ENCODE data around the gene PTPN14. TPM values are rescaled to one million over a fixed set of nuclear protein-coding genes. Genes with fewer than 3 reads are reported as not detected.

The PTPN14 gene
- total RNA-seq, 1 experiment from 2014 or later = 209 TPM

DNA sequence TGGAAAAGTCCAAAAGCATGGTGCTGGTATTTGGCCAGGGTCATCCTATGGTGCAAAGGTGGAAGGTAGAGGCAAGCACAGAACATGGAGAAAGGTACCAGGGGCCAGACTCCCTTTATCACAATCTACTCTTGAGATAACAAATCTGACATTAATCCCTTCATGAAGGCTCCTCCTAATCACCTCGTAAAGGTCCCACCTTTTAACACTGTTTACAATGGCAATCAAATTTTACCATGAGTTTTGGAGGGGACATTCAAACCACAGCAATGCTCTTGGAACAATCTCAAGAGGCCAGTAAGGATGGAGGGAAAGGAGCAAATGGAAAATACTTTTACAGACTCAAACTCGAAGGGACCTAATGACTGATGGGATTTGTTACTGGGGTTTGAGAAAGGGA lies 6.1 kb downstream of the PTPN14 start:
- peak overlapping the region; percentile 93 for H3K27ac ChIP-seq (ENCODE audit: low read length)
- H3K9me3 ChIP-seq (ENCODE audit: control insufficient read depth, insufficient read depth, low read depth, low read length) = no peaks in the 10 kb centered on the region
- CTCF ChIA-PET = interaction anchor here (1.1 kb wide), 1 partner anchor 40 kb away, joined by 3 read pairs; no protein-coding TSS in a partner anchor
- no peak for DNase-seq (ENCODE audit: low read depth, low spot score)
- in situ Hi-C loops (cut with HindIII; ENCODE audit: low pct_unique_long_range_greater_than_20kb, low sequenced_read_pairs) (no loop called here), intact Hi-C loops (cut with micrococcal nuclease; ENCODE audit: unreplicated experiment) (loop anchor here (5.0 kb wide), 1 partner anchor 33 kb away; no protein-coding TSS in a partner anchor)
- BruUV-seq (replicated peaks) = no TSS peak
- H3K36me3 ChIP-seq (ENCODE audit: control insufficient read depth, insufficient read depth, low read length) = no peaks in the 10 kb centered on the region; the same call in 1 of the 2 replicates
- ATAC-seq = no peak
- TF ChIP-seq, protein P1, sequence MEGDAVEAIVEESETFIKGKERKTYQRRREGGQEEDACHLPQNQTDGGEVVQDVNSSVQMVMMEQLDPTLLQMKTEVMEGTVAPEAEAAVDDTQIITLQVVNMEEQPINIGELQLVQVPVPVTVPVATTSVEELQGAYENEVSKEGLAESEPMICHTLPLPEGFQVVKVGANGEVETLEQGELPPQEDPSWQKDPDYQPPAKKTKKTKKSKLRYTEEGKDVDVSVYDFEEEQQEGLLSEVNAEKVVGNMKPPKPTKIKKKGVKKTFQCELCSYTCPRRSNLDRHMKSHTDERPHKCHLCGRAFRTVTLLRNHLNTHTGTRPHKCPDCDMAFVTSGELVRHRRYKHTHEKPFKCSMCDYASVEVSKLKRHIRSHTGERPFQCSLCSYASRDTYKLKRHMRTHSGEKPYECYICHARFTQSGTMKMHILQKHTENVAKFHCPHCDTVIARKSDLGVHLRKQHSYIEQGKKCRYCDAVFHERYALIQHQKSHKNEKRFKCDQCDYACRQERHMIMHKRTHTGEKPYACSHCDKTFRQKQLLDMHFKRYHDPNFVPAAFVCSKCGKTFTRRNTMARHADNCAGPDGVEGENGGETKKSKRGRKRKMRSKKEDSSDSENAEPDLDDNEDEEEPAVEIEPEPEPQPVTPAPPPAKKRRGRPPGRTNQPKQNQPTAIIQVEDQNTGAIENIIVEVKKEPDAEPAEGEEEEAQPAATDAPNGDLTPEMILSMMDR (IDR thresholded peaks at IDR 0.05) = no peak
- TF ChIP-seq POLR2AphosphoS5 (IDR thresholded peaks at IDR 0.05; ENCODE audit: low read depth, low read length) (no peak), TCF7L2 (IDR thresholded peaks at IDR 0.05; ENCODE audit: low read depth, low read length) (no peak), SIN3A (IDR thresholded peaks at IDR 0.05; ENCODE audit: borderline replicate concordance, insufficient read depth, low read depth, low read length) (no peak)
- TF ChIP-seq, protein P2, sequence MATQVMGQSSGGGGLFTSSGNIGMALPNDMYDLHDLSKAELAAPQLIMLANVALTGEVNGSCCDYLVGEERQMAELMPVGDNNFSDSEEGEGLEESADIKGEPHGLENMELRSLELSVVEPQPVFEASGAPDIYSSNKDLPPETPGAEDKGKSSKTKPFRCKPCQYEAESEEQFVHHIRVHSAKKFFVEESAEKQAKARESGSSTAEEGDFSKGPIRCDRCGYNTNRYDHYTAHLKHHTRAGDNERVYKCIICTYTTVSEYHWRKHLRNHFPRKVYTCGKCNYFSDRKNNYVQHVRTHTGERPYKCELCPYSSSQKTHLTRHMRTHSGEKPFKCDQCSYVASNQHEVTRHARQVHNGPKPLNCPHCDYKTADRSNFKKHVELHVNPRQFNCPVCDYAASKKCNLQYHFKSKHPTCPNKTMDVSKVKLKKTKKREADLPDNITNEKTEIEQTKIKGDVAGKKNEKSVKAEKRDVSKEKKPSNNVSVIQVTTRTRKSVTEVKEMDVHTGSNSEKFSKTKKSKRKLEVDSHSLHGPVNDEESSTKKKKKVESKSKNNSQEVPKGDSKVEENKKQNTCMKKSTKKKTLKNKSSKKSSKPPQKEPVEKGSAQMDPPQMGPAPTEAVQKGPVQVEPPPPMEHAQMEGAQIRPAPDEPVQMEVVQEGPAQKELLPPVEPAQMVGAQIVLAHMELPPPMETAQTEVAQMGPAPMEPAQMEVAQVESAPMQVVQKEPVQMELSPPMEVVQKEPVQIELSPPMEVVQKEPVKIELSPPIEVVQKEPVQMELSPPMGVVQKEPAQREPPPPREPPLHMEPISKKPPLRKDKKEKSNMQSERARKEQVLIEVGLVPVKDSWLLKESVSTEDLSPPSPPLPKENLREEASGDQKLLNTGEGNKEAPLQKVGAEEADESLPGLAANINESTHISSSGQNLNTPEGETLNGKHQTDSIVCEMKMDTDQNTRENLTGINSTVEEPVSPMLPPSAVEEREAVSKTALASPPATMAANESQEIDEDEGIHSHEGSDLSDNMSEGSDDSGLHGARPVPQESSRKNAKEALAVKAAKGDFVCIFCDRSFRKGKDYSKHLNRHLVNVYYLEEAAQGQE (IDR thresholded peaks at IDR 0.05; ENCODE audit: insufficient read depth in 1 of 2, low read depth in 2 of 2, low read length in 1 of 2) = no peak
- no peaks in the 10 kb centered on the region for H3K27me3 ChIP-seq (ENCODE audit: control insufficient read depth, insufficient read depth, low read length)
- H3K4me3 ChIP-seq (ENCODE audit: low read depth in 2 of 2, low read length in 2 of 2) = no peak overlapping the region
- H3K4me1 ChIP-seq (ENCODE audit: control insufficient read depth, insufficient read depth, low read length) = peaks cover 80% of the 10 kb centered on the region
- POLR2A ChIA-PET = no interaction called here

GRCh38 chr1:214544791-214545190 lies 6.6 kb downstream of the PTPN14 start:
- intact Hi-C loops (cut with micrococcal nuclease; ENCODE audit: unreplicated experiment) = loop anchor here (5.0 kb wide), 1 partner anchor 32 kb away; no protein-coding TSS in a partner anchor
- DNase-seq (ENCODE audit: low read depth, low spot score) (no peak), ATAC-seq (no peak)
- TF ChIP-seq POLR2AphosphoS5 (IDR thresholded peaks at IDR 0.05; ENCODE audit: low read depth, low read length) = no peak
- TF ChIP-seq, protein P2 (IDR thresholded peaks at IDR 0.05; ENCODE audit: insufficient read depth in 1 of 2, low read depth in 2 of 2, low read length in 1 of 2) = no peak
- TF ChIP-seq TCF7L2 (IDR thresholded peaks at IDR 0.05; ENCODE audit: low read depth, low read length) = no peak
- no peak for TF ChIP-seq SIN3A (IDR thresholded peaks at IDR 0.05; ENCODE audit: borderline replicate concordance, insufficient read depth, low read depth, low read length)
- TF ChIP-seq, protein P1 (IDR thresholded peaks at IDR 0.05) = no peak
- H3K36me3 ChIP-seq (ENCODE audit: control insufficient read depth, insufficient read depth, low read length) = no peaks in the 10 kb centered on the region; the same call in 1 of the 2 replicates
- BruUV-seq (replicated peaks) = no TSS peak
- H3K4me1 ChIP-seq (ENCODE audit: control insufficient read depth, insufficient read depth, low read length) = peaks cover 85% of the 10 kb centered on the region
- H3K4me3 ChIP-seq (ENCODE audit: low read depth in 2 of 2, low read length in 2 of 2) = no peak overlapping the region
- in situ Hi-C loops (cut with HindIII; ENCODE audit: low pct_unique_long_range_greater_than_20kb, low sequenced_read_pairs) = no loop called here
- POLR2A ChIA-PET = no interaction called here
- peak overlapping the region; percentile 61 for H3K27ac ChIP-seq (ENCODE audit: low read length)
- no peaks in the 10 kb centered on the region for H3K9me3 ChIP-seq (ENCODE audit: control insufficient read depth, insufficient read depth, low read depth, low read length)
- H3K27me3 ChIP-seq (ENCODE audit: control insufficient read depth, insufficient read depth, low read length) = no peaks in the 10 kb centered on the region
- CTCF ChIA-PET = no interaction called here

All from Panc1 (cell line).